ENCODE results near the gene NT5DC2.

NT5DC2 gene

GRCh38 chr3:52481819-52482521 lies 51.7 kb downstream of the NT5DC2 start:
- no peak for DNase-seq (ENCODE audit: low read depth, low spot score)
- H3K4me3 ChIP-seq (ENCODE audit: low read depth, low read length), result no peak overlapping the region
- TF ChIP-seq, protein P1, sequence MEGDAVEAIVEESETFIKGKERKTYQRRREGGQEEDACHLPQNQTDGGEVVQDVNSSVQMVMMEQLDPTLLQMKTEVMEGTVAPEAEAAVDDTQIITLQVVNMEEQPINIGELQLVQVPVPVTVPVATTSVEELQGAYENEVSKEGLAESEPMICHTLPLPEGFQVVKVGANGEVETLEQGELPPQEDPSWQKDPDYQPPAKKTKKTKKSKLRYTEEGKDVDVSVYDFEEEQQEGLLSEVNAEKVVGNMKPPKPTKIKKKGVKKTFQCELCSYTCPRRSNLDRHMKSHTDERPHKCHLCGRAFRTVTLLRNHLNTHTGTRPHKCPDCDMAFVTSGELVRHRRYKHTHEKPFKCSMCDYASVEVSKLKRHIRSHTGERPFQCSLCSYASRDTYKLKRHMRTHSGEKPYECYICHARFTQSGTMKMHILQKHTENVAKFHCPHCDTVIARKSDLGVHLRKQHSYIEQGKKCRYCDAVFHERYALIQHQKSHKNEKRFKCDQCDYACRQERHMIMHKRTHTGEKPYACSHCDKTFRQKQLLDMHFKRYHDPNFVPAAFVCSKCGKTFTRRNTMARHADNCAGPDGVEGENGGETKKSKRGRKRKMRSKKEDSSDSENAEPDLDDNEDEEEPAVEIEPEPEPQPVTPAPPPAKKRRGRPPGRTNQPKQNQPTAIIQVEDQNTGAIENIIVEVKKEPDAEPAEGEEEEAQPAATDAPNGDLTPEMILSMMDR (IDR thresholded peaks at IDR 0.05; ENCODE audit: insufficient read depth, low read length, missing control alignments), result peak; percentile 55
- POLR2A ChIA-PET, result interaction anchor here (0.7 kb wide), 1 partner anchor 19 kb away, joined by 4 read pairs; no protein-coding TSS in a partner anchor
- CTCF ChIA-PET, result interaction anchor here (1.0 to 3.3 kb wide), 5 partner anchors 9 to 25 kb away, joined by 4 to 19 read pairs (median 5); no protein-coding TSS in a partner anchor

GRCh38 chr3:52480768-52481715 lies 52.6 kb downstream of the NT5DC2 start:
- no peak for DNase-seq (ENCODE audit: low read depth, low spot score)
- H3K4me3 ChIP-seq (ENCODE audit: low read depth, low read length), result no peak overlapping the region
- TF ChIP-seq, protein P1 (IDR thresholded peaks at IDR 0.05; ENCODE audit: insufficient read depth, low read length, missing control alignments), result no peak
- ChIA-PET CTCF (interaction anchor here (1.0 to 3.3 kb wide), 4 partner anchors 9 to 14 kb away, joined by 4 to 19 read pairs (median 6); no protein-coding TSS in a partner anchor), POLR2A (interaction anchor here (0.7 kb wide), 1 partner anchor 20 kb away, joined by 4 read pairs; no protein-coding TSS in a partner anchor)

- TF ChIP-seq, protein P1 (IDR thresholded peaks at IDR 0.05; ENCODE audit: insufficient read depth, low read length, missing control alignments), result no peak
- ChIA-PET CTCF (interaction anchor here (0.5 to 3.3 kb wide), 4 partner anchors 8 to 183 kb away, joined by 3 to 19 read pairs (median 3); no protein-coding TSS in a partner anchor), POLR2A (interaction anchor here (0.5 kb wide), 1 partner anchor 18 kb away, joined by 4 read pairs; no protein-coding TSS in a partner anchor)
- H3K4me3 ChIP-seq (ENCODE audit: low read depth, low read length), result no peak overlapping the region
- no peak for DNase-seq (ENCODE audit: low read depth, low spot score)
Measured at GRCh38 chr3:52479877-52480575, 53.6 kb downstream of the NT5DC2 start.

GRCh38 chr3:52479037-52479876 lies 54.4 kb downstream of the NT5DC2 start:
- ChIA-PET CTCF (interaction anchor here (1.4 kb wide), 1 partner anchor 13 kb away, joined by 3 read pairs; no protein-coding TSS in a partner anchor), POLR2A (interaction anchor here (0.5 kb wide), 1 partner anchor 19 kb away, joined by 4 read pairs; no protein-coding TSS in a partner anchor)
- DNase-seq (ENCODE audit: low read depth, low spot score), result no peak
- H3K4me3 ChIP-seq (ENCODE audit: low read depth, low read length), result no peak overlapping the region
- TF ChIP-seq, protein P1 (IDR thresholded peaks at IDR 0.05; ENCODE audit: insufficient read depth, low read length, missing control alignments), result no peak

- ChIA-PET POLR2A (no interaction called here), CTCF (no interaction called here)
- no peak overlapping the region for H3K4me3 ChIP-seq (ENCODE audit: low read depth, low read length)
- no peak for DNase-seq (ENCODE audit: low read depth, low spot score)
- TF ChIP-seq, protein P1 (IDR thresholded peaks at IDR 0.05; ENCODE audit: insufficient read depth, low read length, missing control alignments), result no peak
Measured at GRCh38 chr3:52477796-52478095, 55.9 kb downstream of the NT5DC2 start.

Measured in AG04449 (cell line).